T-helper 2 cell treated with Interferon-gamma antibody and Interleukin-4, amounts not matched to agents 5 μg/mL and 100 μg/mL, for 36 hours (primary cell): ENCODE measurements around the gene DCAF7.

Source experiments
- DNase-seq: peaks from one replicate; pipeline ENCODE4 v3.0.0; 2021; ENCODE audit warnings: low spot score
- H3K27ac Mint-ChIP-seq: one replicate; pipeline ENCODE4 v1.8.0; 2021; ENCODE audit warnings: mild to moderate bottlenecking, mixed read lengths
- H3K27me3 Mint-ChIP-seq: one replicate; pipeline ENCODE4 v1.8.0; 2021; ENCODE audit warnings: low read depth, mixed read lengths
- H3K36me3 Mint-ChIP-seq: one replicate; pipeline ENCODE4 v1.8.0; 2021; ENCODE audit warnings: low read depth, mixed read lengths
- H3K4me1 Mint-ChIP-seq: one replicate; pipeline ENCODE4 v1.8.0; 2021; ENCODE audit warnings: low read depth, mixed read lengths
- H3K4me3 Mint-ChIP-seq: one replicate; pipeline ENCODE4 v1.8.0; 2022; ENCODE audit warnings: mild to moderate bottlenecking, moderate library complexity, mixed read lengths
- H3K9me3 Mint-ChIP-seq: one replicate; pipeline ENCODE4 v1.8.0; 2021; ENCODE audit warnings: mixed read lengths

DCAF7 gene

GRCh38 chr17:63600569-63601438 lies 50.5 kb downstream of the DCAF7 start, which contains the start of gene TACO1:
TSS of gene TACO1 (plus strand) at chr17:63600895. CDS start at chr17:63601084, 189 bp downstream.
- peaks cover 15% of the 10 kb centered on the region for H3K36me3 Mint-ChIP-seq
- DNase-seq = peak; percentile 73
- H3K4me1 Mint-ChIP-seq = peaks cover 32% of the 10 kb centered on the region
- no peaks in the 10 kb centered on the region for H3K27me3 Mint-ChIP-seq
- H3K9me3 Mint-ChIP-seq = no peaks in the 10 kb centered on the region
- H3K4me3 Mint-ChIP-seq = peak within 1 kb of the TSS; percentile 97
- peak within 1 kb of the TSS; percentile 94 for H3K27ac Mint-ChIP-seq

- Mint-ChIP-seq H3K27me3 (no peaks in the 10 kb centered on the region), H3K36me3 (peaks cover 21% of the 10 kb centered on the region), H3K4me3 (peak overlapping the region; percentile 97), H3K4me1 (peaks cover 33% of the 10 kb centered on the region), H3K9me3 (no peaks in the 10 kb centered on the region), H3K27ac (peak overlapping the region; percentile 94)
- DNase-seq = no peak
Measured at GRCh38 chr17:63601439-63602371, 51.4 kb downstream of the DCAF7 start.

GRCh38 chr17:63609816-63610573 lies 59.7 kb downstream of the DCAF7 start:
- Mint-ChIP-seq H3K27me3 (no peaks in the 10 kb centered on the region), H3K36me3 (peaks cover 35% of the 10 kb centered on the region), H3K27ac (peak overlapping the region; percentile 65), H3K4me1 (peaks cover 19% of the 10 kb centered on the region), H3K4me3 (no peak overlapping the region), H3K9me3 (no peaks in the 10 kb centered on the region)
- DNase-seq = no peak

- no peak overlapping the region for H3K4me3 Mint-ChIP-seq
- no peaks in the 10 kb centered on the region for H3K9me3 Mint-ChIP-seq
- H3K36me3 Mint-ChIP-seq = peaks cover 28% of the 10 kb centered on the region
- no peak for DNase-seq
- peak overlapping the region; percentile 65 for H3K27ac Mint-ChIP-seq
- H3K4me1 Mint-ChIP-seq = peaks cover 18% of the 10 kb centered on the region
- no peaks in the 10 kb centered on the region for H3K27me3 Mint-ChIP-seq
Measured at GRCh38 chr17:63610854-63611253, 60.6 kb downstream of the DCAF7 start.

GRCh38 chr17:63611354-63611753 lies 61.1 kb downstream of the DCAF7 start:
- peaks cover 17% of the 10 kb centered on the region for H3K4me1 Mint-ChIP-seq
- H3K27me3 Mint-ChIP-seq = no peaks in the 10 kb centered on the region
- H3K36me3 Mint-ChIP-seq = peaks cover 23% of the 10 kb centered on the region
- H3K27ac Mint-ChIP-seq = peak overlapping the region; percentile 65
- no peak for DNase-seq
- H3K4me3 Mint-ChIP-seq = no peak overlapping the region
- no peaks in the 10 kb centered on the region for H3K9me3 Mint-ChIP-seq

- H3K27ac Mint-ChIP-seq = no peak overlapping the region
- H3K27me3 Mint-ChIP-seq = peaks cover 13% of the 10 kb centered on the region
- no peaks in the 10 kb centered on the region for H3K9me3 Mint-ChIP-seq
- H3K4me1 Mint-ChIP-seq = peaks cover 17% of the 10 kb centered on the region
- peaks cover 15% of the 10 kb centered on the region for H3K36me3 Mint-ChIP-seq
- no peak overlapping the region for H3K4me3 Mint-ChIP-seq
- no peak for DNase-seq
Measured at GRCh38 chr17:63613663-63614062, 63.4 kb downstream of the DCAF7 start.

GRCh38 chr17:63621229-63621683 lies 71.0 kb downstream of the DCAF7 start:
- peak overlapping the region; percentile 87 for H3K4me3 Mint-ChIP-seq
- peaks cover 2% of the 10 kb centered on the region for H3K36me3 Mint-ChIP-seq
- DNase-seq = no peak
- H3K27me3 Mint-ChIP-seq = peaks cover 13% of the 10 kb centered on the region
- H3K9me3 Mint-ChIP-seq = no peaks in the 10 kb centered on the region
- peaks cover 21% of the 10 kb centered on the region for H3K4me1 Mint-ChIP-seq
- peak overlapping the region; percentile 70 for H3K27ac Mint-ChIP-seq

- Mint-ChIP-seq H3K27me3 (peaks cover 13% of the 10 kb centered on the region), H3K27ac (peak within 1 kb of the TSS; percentile 96), H3K4me3 (peak within 1 kb of the TSS; percentile 99), H3K4me1 (peaks cover 24% of the 10 kb centered on the region), H3K9me3 (no peaks in the 10 kb centered on the region), H3K36me3 (peaks cover 2% of the 10 kb centered on the region)
- DNase-seq = peak; percentile 98
Measured at GRCh38 chr17:63621684-63622573, 71.7 kb downstream of the DCAF7 start, which contains the start of gene MAP3K3. TSS of gene MAP3K3 (plus strand) at chr17:63622417. CDS start at chr17:63622760, 343 bp downstream.

GRCh38 chr17:63622574-63623390 lies 72.5 kb downstream of the DCAF7 start:
- H3K36me3 Mint-ChIP-seq = peaks cover 2% of the 10 kb centered on the region
- DNase-seq = peak; percentile 72
- H3K4me3 Mint-ChIP-seq = peak overlapping the region; percentile 99
- H3K27ac Mint-ChIP-seq = peak overlapping the region; percentile 96
- H3K27me3 Mint-ChIP-seq = peaks cover 9% of the 10 kb centered on the region
- H3K4me1 Mint-ChIP-seq = peaks cover 24% of the 10 kb centered on the region
- H3K9me3 Mint-ChIP-seq = no peaks in the 10 kb centered on the region

GRCh38 chr17:63623786-63624530 lies 73.7 kb downstream of the DCAF7 start:
- no peaks in the 10 kb centered on the region for H3K9me3 Mint-ChIP-seq

GRCh38 chr17:63624531-63624880 lies 74.2 kb downstream of the DCAF7 start:
- Mint-ChIP-seq H3K4me1 (peaks cover 24% of the 10 kb centered on the region), H3K4me3 (peak overlapping the region; percentile 50)

More at GRCh38 chr17:63623786-63624530, 73.7 kb downstream of the DCAF7 start:
- Mint-ChIP-seq H3K4me3 (peak overlapping the region; percentile 99), H3K27me3 (no peaks in the 10 kb centered on the region), H3K36me3 (peaks cover 2% of the 10 kb centered on the region), H3K4me1 (peaks cover 24% of the 10 kb centered on the region), H3K27ac (no peak overlapping the region)
- DNase-seq = no peak

More at GRCh38 chr17:63624531-63624880, 74.2 kb downstream of the DCAF7 start:
- Mint-ChIP-seq H3K27me3 (no peaks in the 10 kb centered on the region), H3K36me3 (peaks cover 2% of the 10 kb centered on the region), H3K27ac (no peak overlapping the region), H3K9me3 (no peaks in the 10 kb centered on the region)
- no peak for DNase-seq
